ENCODE results near the gene TCTN1.

GRCh38 chr12:110680032-110680431 is 66.1 kb downstream of the TCTN1 start:
- TF ChIP-seq, protein P1, sequence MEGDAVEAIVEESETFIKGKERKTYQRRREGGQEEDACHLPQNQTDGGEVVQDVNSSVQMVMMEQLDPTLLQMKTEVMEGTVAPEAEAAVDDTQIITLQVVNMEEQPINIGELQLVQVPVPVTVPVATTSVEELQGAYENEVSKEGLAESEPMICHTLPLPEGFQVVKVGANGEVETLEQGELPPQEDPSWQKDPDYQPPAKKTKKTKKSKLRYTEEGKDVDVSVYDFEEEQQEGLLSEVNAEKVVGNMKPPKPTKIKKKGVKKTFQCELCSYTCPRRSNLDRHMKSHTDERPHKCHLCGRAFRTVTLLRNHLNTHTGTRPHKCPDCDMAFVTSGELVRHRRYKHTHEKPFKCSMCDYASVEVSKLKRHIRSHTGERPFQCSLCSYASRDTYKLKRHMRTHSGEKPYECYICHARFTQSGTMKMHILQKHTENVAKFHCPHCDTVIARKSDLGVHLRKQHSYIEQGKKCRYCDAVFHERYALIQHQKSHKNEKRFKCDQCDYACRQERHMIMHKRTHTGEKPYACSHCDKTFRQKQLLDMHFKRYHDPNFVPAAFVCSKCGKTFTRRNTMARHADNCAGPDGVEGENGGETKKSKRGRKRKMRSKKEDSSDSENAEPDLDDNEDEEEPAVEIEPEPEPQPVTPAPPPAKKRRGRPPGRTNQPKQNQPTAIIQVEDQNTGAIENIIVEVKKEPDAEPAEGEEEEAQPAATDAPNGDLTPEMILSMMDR (conservative IDR thresholded peaks at IDR 0.05; ENCODE audit: low read depth, low read length) = no peak
- TF ChIP-seq POLR2A (IDR thresholded peaks at IDR 0.05; ENCODE audit: low read depth, low read length) = no peak
- no peak for TF ChIP-seq CHD1 (IDR thresholded peaks at IDR 0.05; ENCODE audit: low read depth, low read length)
- TF ChIP-seq RCOR1 (IDR thresholded peaks at IDR 0.05; ENCODE audit: insufficient replicate concordance, low read length) = no peak
- no peak for TF ChIP-seq SMC3 (IDR thresholded peaks at IDR 0.05; ENCODE audit: low read depth, low read length)
- TF ChIP-seq RAD21 (IDR thresholded peaks at IDR 0.05; ENCODE audit: low read length) = no peak
- TF ChIP-seq MXI1 (IDR thresholded peaks at IDR 0.05; ENCODE audit: borderline replicate concordance, low read depth, low read length) = no peak

Measured in IMR-90 (cell line).